ENCODE results near the gene SMYD3. TPM values are rescaled to one million over a fixed set of nuclear protein-coding genes. Genes with fewer than 3 reads are reported as not detected.
"Not testable (repeated sequence)": the region's sequence is repeated elsewhere in the genome, so short reads cannot be mapped to it uniquely, and the experiment has no call there.

Gene SMYD3
- total RNA-seq, 1 donor from 2014 or later = 23.5 TPM

- DNase-seq = no peak
These were observed 709.3 kb downstream of the SMYD3 start for GRCh38 chr1:245797592-245798348.

GRCh38 chr1:245791410-245792312 is 715.4 kb downstream of the SMYD3 start:
- DNase-seq = peak; percentile 15

- no peak for DNase-seq
These were observed 716.6 kb downstream of the SMYD3 start for GRCh38 chr1:245790441-245790840.

- DNase-seq = no peak
These were observed 718.2 kb downstream of the SMYD3 start for GRCh38 chr1:245788886-245789285.

- peak; percentile 59 for DNase-seq
These were observed 718.8 kb downstream of the SMYD3 start for GRCh38 chr1:245788269-245788668.

GRCh38 chr1:245786948-245787347 is 720.1 kb downstream of the SMYD3 start:
- no peak for DNase-seq

GRCh38 chr1:245779797-245780755 is 727.0 kb downstream of the SMYD3 start:
- no peak for DNase-seq

GRCh38 chr1:245777752-245778151 is 729.3 kb downstream of the SMYD3 start:
- DNase-seq = no peak

- no peak for DNase-seq
These were observed 730.3 kb downstream of the SMYD3 start for GRCh38 chr1:245776694-245777332.

- DNase-seq = no peak
These were observed 730.9 kb downstream of the SMYD3 start for GRCh38 chr1:245776139-245776538.

GRCh38 chr1:245774931-245775330 is 732.1 kb downstream of the SMYD3 start:
- DNase-seq = not testable (repeated sequence)

- DNase-seq = no peak
These were observed 732.9 kb downstream of the SMYD3 start for GRCh38 chr1:245774196-245774595.

GRCh38 chr1:245773344-245773743 is 733.7 kb downstream of the SMYD3 start:
- DNase-seq = no peak

GRCh38 chr1:245772739-245773138 is 734.3 kb downstream of the SMYD3 start:
- DNase-seq = no peak

- DNase-seq = no peak
These were observed 734.8 kb downstream of the SMYD3 start for GRCh38 chr1:245772325-245772724.

GRCh38 chr1:245771511-245772281 is 735.4 kb downstream of the SMYD3 start:
- DNase-seq = peak; percentile 30

GRCh38 chr1:245770156-245770555 is 736.9 kb downstream of the SMYD3 start:
- DNase-seq = no peak

- DNase-seq = no peak
These were observed 738.5 kb downstream of the SMYD3 start for GRCh38 chr1:245768596-245768995.

- no peak for DNase-seq
These were observed 741.7 kb downstream of the SMYD3 start for GRCh38 chr1:245765230-245766000.

GRCh38 chr1:245763873-245764331 is 743.2 kb downstream of the SMYD3 start:
- no peak for DNase-seq

All from tongue (tissue), 2 donors.